ENCODE data around the gene HOXD9. TPM values are rescaled to one million over a fixed set of nuclear protein-coding genes. Genes with fewer than 3 reads are reported as not detected.
A peak's percentile ranks its signal among the peaks of the same experiment; 100 is the strongest.

The HOXD9 gene
- total RNA-seq, 1 experiment from 2014 or later, result not detected

GRCh38 chr2:176087330-176088047 is 35.0 kb upstream of the HOXD9 start:
- Histone ChIP-seq H4K20me1 (ENCODE audit: control insufficient read depth, insufficient read depth, insufficient read length) (no peaks in the 10 kb centered on the region), H2BK15ac (ENCODE audit: low read depth, low read length) (no peak overlapping the region), H4K8ac (replicated peaks; ENCODE audit: insufficient read length, low read depth, low read length) (no peak overlapping the region), H3K56ac (ENCODE audit: insufficient read length, low read depth, low read length) (no peak overlapping the region), H3K18ac (ENCODE audit: insufficient read length, low read depth, low read length) (no peak overlapping the region), H4K91ac (ENCODE audit: insufficient read length, low read depth, low read length) (no peak overlapping the region), H2AK5ac (ENCODE audit: insufficient read length, low read length) (no peak overlapping the region), H2BK5ac (ENCODE audit: insufficient read length, low read length) (no peak overlapping the region), H3K27me3 (ENCODE audit: insufficient read depth, low read length) (peaks cover 98% of the 10 kb centered on the region), H3K4me2 (ENCODE audit: insufficient read depth, insufficient read length, low read length) (peak overlapping the region; percentile 33), H3K9ac (ENCODE audit: extremely low read depth, insufficient read length, low read length) (no peak overlapping the region), H3K9me3 (ENCODE audit: control insufficient read depth, low read depth, low read length) (no peaks in the 10 kb centered on the region), H3K79me2 (ENCODE audit: insufficient read depth, low read length) (no peaks in the 10 kb centered on the region), H3K27ac (ENCODE audit: insufficient read length, low read depth, low read length) (no peak overlapping the region), H3K79me1 (ENCODE audit: insufficient read depth, low read depth, low read length, poor library complexity, severe bottlenecking) (no peaks in the 10 kb centered on the region), H3K4ac (ENCODE audit: low read depth, low read length) (no peak overlapping the region), H3K23ac (ENCODE audit: insufficient read length, low read depth, low read length) (no peak overlapping the region), H2BK120ac (ENCODE audit: low read depth, low read length, poor library complexity, severe bottlenecking) (no peak overlapping the region), H4K5ac (ENCODE audit: insufficient read length, low read depth, low read length) (no peak overlapping the region), H2BK12ac (ENCODE audit: insufficient read length, low read depth, low read length) (no peak overlapping the region), H2AFZ (ENCODE audit: low read length) (no peak overlapping the region), H3K4me1 (ENCODE audit: insufficient read depth, low read length) (peaks cover 3% of the 10 kb centered on the region; the same call in 1 of the 2 replicates), H3K14ac (ENCODE audit: insufficient read depth, low read length) (no peak overlapping the region), H3T11ph (ENCODE audit: low read length) (no peak overlapping the region), H2BK20ac (ENCODE audit: low read depth, low read length, poor library complexity, severe bottlenecking) (no peak overlapping the region), H3K23me2 (ENCODE audit: insufficient read length, low read depth, low read length, poor library complexity, severe bottlenecking) (no peaks in the 10 kb centered on the region)
- DNase-seq, result no peak
- H3K4me1 Mint-ChIP-seq, result peaks cover 20 to 37% of the 10 kb centered on the region in 2 experiments
- TF ChIP-seq CTCF (conservative IDR thresholded peaks at IDR 0.05), result no peak
- H3K4me3 Mint-ChIP-seq, result peak overlapping the region; percentile 58 to 85
- H3K27me3 Mint-ChIP-seq (ENCODE audit: low read depth), result peaks cover 100% of the 10 kb centered on the region
- peaks cover 5 to 12% of the 10 kb centered on the region in 2 experiments for H3K9me3 Mint-ChIP-seq
- WGBS (ENCODE audit: extremely low coverage, insufficient read length, low lambda C conversion rate), result no CpG with 5 or more reads among the region's 29 CpGs
- peaks cover 0 to 3% (median 0%) of the 10 kb centered on the region in 3 experiments; a peak in 2 of 7 replicates for H3K36me3 Mint-ChIP-seq (ENCODE audit: insufficient read depth in 1 of 3, low read depth in 3 of 3)
- no peak overlapping the region for H3K27ac Mint-ChIP-seq

Measured in H9 (cell line).